Measurements from ENCODE around the gene C3AR1. TPM values are rescaled to one million over a fixed set of nuclear protein-coding genes. Genes with fewer than 3 reads are reported as not detected.

C3AR1 gene
- total and polyA plus RNA-seq, 2 of the 13 experiments (the other 11 are each of a cell fraction or from before 2014, with no cell fraction given), result not detected

- TF ChIP-seq NAIF1 (CRISPR knock-in tag; IDR thresholded peaks at IDR 0.05; ENCODE audit: borderline replicate concordance) (no peak), NONO (IDR thresholded peaks at IDR 0.05) (no peak), NONO (CRISPR knock-in tag; conservative IDR thresholded peaks at IDR 0.05) (peak; percentile 75), TEF (CRISPR knock-in tag; IDR thresholded peaks at IDR 0.05) (no peak), PAWR (CRISPR knock-in tag; IDR thresholded peaks at IDR 0.05; ENCODE audit: borderline replicate concordance) (no peak), KLF16 (CRISPR knock-in tag; IDR thresholded peaks at IDR 0.05) (no peak; a peak in 1 of 4 replicates), ZNF543 (CRISPR knock-in tag; IDR thresholded peaks at IDR 0.05) (peak; percentile 63; the same call in 1 of the 2 replicates), PREB (CRISPR knock-in tag; IDR thresholded peaks at IDR 0.05) (no peak), DMAP1 (CRISPR knock-in tag; IDR thresholded peaks at IDR 0.05) (no peak), ZNF619 (CRISPR knock-in tag; IDR thresholded peaks at IDR 0.05) (0 out of 2 replicates have a peak, but pooled peaks have one; percentile 5), ZBTB38 (CRISPR knock-in tag; IDR thresholded peaks at IDR 0.05) (peak; percentile 37; the same call in 1 of the 2 replicates), TAF1 (CRISPR knock-in tag; IDR thresholded peaks at IDR 0.05) (peak; percentile 74), SRSF1 (optimal IDR thresholded peaks at IDR 0.05; ENCODE audit: low read depth, low read length) (peak; percentile 35), HNF1A (IDR thresholded peaks at IDR 0.05; ENCODE audit: low read depth) (no peak), HNF1A (CRISPR knock-in tag; IDR thresholded peaks at IDR 0.05; ENCODE audit: borderline replicate concordance) (0 out of 2 replicates have a peak, but pooled peaks have one; percentile 15), ELF3 (CRISPR knock-in tag; IDR thresholded peaks at IDR 0.05) (no peak), ZNF772 (CRISPR knock-in tag; IDR thresholded peaks at IDR 0.05) (0 out of 2 replicates have a peak, but pooled peaks have one; percentile 77), ZNF563 (CRISPR knock-in tag; IDR thresholded peaks at IDR 0.05) (peak; percentile 60), SAP130 (CRISPR knock-in tag; IDR thresholded peaks at IDR 0.05; ENCODE audit: low read depth) (peak; percentile 25; the same call in 1 of the 2 replicates)
Measured at GRCh38 chr12:8032242-8033152, 33.7 kb downstream of the C3AR1 start, which contains the start of gene FOXJ2 (continued).

Data from HepG2 (cell line).